MCF 10A (cell line): ENCODE measurements around the gene ATG5. TPM values are rescaled to one million over a fixed set of nuclear protein-coding genes. Genes with fewer than 3 reads are reported as not detected.

Experiments used
- BruUV-seq: library from RNA; stranded (reverse); fragments of 400-500 nt; replicated peaks from 2 replicates; lab custom pipeline; 2021; lab: Mats Ljungman, UMichigan
- CTCF ChIA-PET: fragments of 300-600 bp; sonication (Branson Sonifier 250); formaldehyde crosslinking; extraction: SDS; loops from one replicate; lab custom pipeline; 2021; ENCODE audit warnings: antibody characterized with exemption, inconsistent platforms; lab: Yijun Ruan, JAX
- POLR2A ChIA-PET: fragments of 300-600, 350-650 bp; sonication (Branson Sonifier 250); formaldehyde crosslinking; extraction: SDS; loops from one replicate; lab custom pipeline; 2020; ENCODE audit warnings: antibody characterized with exemption, inconsistent platforms; lab: Yijun Ruan, JAX
- DNase-seq: peaks from one replicate; pipeline ENCODE4 v3.0.0-alpha.2; 2018; ENCODE audit not compliant: unreplicated experiment
- H3K27ac Mint-ChIP-seq: one replicate; pipeline ENCODE4 v1.8.0; 2022; ENCODE audit warnings: mild to moderate bottlenecking, low read depth, mixed read lengths; ENCODE audit not compliant: unreplicated experiment
- H3K27me3 Mint-ChIP-seq: one replicate; pipeline ENCODE4 v1.8.0; 2022; ENCODE audit warnings: mixed read lengths; ENCODE audit not compliant: insufficient read depth, unreplicated experiment
- H3K36me3 Mint-ChIP-seq: one replicate; pipeline ENCODE4 v1.8.0; 2022; ENCODE audit warnings: mild to moderate bottlenecking, moderate library complexity, mixed read lengths; ENCODE audit not compliant: insufficient read depth, unreplicated experiment
- H3K4me1 Mint-ChIP-seq: one replicate; pipeline ENCODE4 v1.8.0; 2022; ENCODE audit warnings: mixed read lengths; ENCODE audit not compliant: insufficient read depth, unreplicated experiment
- H3K4me3 Mint-ChIP-seq: one replicate; pipeline ENCODE4 v1.8.0; 2022; ENCODE audit warnings: mild to moderate bottlenecking, moderate library complexity, mixed read lengths; ENCODE audit not compliant: unreplicated experiment
- H3K9me3 Mint-ChIP-seq: one replicate; pipeline ENCODE4 v1.8.0; 2022; ENCODE audit warnings: mixed read lengths; ENCODE audit not compliant: unreplicated experiment
- CTCF ChIP-seq: fragments of 200-600 bp; IDR thresholded peaks from one replicate; pipeline ENCODE4 v1.8.0; 2022; ENCODE audit warnings: antibody characterized with exemption, mild to moderate bottlenecking; ENCODE audit not compliant: unreplicated experiment
- intact Hi-C: fragments of 100-400 bp; cut with micrococcal nuclease; formaldehyde crosslinking; loops from 2 replicates; pipeline ENCODE4 v1.14.1; 2022
- total RNA-seq: library from RNA; stranded (reverse); gene quantifications from 2 replicates; pipeline ENCODE4 v1.2.3, GENCODE V29; 2022

ATG5 gene
- total RNA-seq, 1 experiment from 2014 or later = 33.3 TPM

- H3K9me3 Mint-ChIP-seq = peaks cover 3% of the 10 kb centered on the region
- peak; percentile 57 for DNase-seq
- no TSS peak for BruUV-seq
- H3K27ac Mint-ChIP-seq = peak overlapping the region; percentile 66
- ChIA-PET POLR2A (interaction anchor here (0.5 to 3.1 kb wide), 5 partner anchors 8 to 679 kb away, joined by 3 to 28 read pairs (median 3); no protein-coding TSS in a partner anchor), CTCF (interaction anchor here (0.5 to 2.4 kb wide), 7 partner anchors 11 to 534 kb away, joined by 3 to 7 read pairs (median 3); no protein-coding TSS in a partner anchor)
- TF ChIP-seq CTCF = no peak
- H3K36me3 Mint-ChIP-seq = peaks cover 13% of the 10 kb centered on the region
- H3K27me3 Mint-ChIP-seq = no peaks in the 10 kb centered on the region
- peaks cover 16% of the 10 kb centered on the region for H3K4me1 Mint-ChIP-seq
- intact Hi-C loops = no loop called here
- no peak overlapping the region for H3K4me3 Mint-ChIP-seq
Observed at GRCh38 chr6:106181664-106182418, 143.7 kb downstream of the ATG5 start.

- Mint-ChIP-seq H3K27me3 (no peaks in the 10 kb centered on the region), H3K4me1 (peaks cover 16% of the 10 kb centered on the region), H3K36me3 (peaks cover 13% of the 10 kb centered on the region), H3K9me3 (peaks cover 7% of the 10 kb centered on the region), H3K27ac (no peak overlapping the region), H3K4me3 (no peak overlapping the region)
- CTCF ChIA-PET = interaction anchor here (0.5 kb wide), 1 partner anchor 10 kb away, joined by 3 read pairs; no protein-coding TSS in a partner anchor
- BruUV-seq = no TSS peak
- no peak for TF ChIP-seq CTCF
- no peak for DNase-seq
- POLR2A ChIA-PET = interaction anchor here (0.7 kb wide), 1 partner anchor 14 kb away, joined by 3 read pairs; no protein-coding TSS in a partner anchor
- intact Hi-C loops = no loop called here
Observed at GRCh38 chr6:106180208-106180607, 145.4 kb downstream of the ATG5 start.

GRCh38 chr6:106178900-106179299, 146.7 kb downstream of the ATG5 start:
- Mint-ChIP-seq H3K4me1 (peaks cover 16% of the 10 kb centered on the region), H3K27me3 (no peaks in the 10 kb centered on the region), H3K27ac (no peak overlapping the region), H3K4me3 (no peak overlapping the region), H3K36me3 (peaks cover 13% of the 10 kb centered on the region), H3K9me3 (peaks cover 7% of the 10 kb centered on the region)
- no peak for TF ChIP-seq CTCF
- intact Hi-C loops = no loop called here
- ChIA-PET CTCF (interaction anchor here (0.9 kb wide), 1 partner anchor 11 kb away, joined by 4 read pairs; no protein-coding TSS in a partner anchor), POLR2A (interaction anchor here (0.7 to 1.1 kb wide), 2 partner anchors 14 to 87 kb away, joined by 3 to 4 read pairs; no protein-coding TSS in a partner anchor)
- no TSS peak for BruUV-seq
- no peak for DNase-seq

GRCh38 chr6:106177786-106178185, 147.8 kb downstream of the ATG5 start:
- H3K27ac Mint-ChIP-seq = no peak overlapping the region
- BruUV-seq = no TSS peak
- peaks cover 16% of the 10 kb centered on the region for H3K4me1 Mint-ChIP-seq
- CTCF ChIA-PET = interaction anchor here (0.6 to 0.9 kb wide), 3 partner anchors 10 to 638 kb away, joined by 3 to 4 read pairs (median 3); no protein-coding TSS in a partner anchor
- H3K36me3 Mint-ChIP-seq = peaks cover 13% of the 10 kb centered on the region
- H3K9me3 Mint-ChIP-seq = peaks cover 8% of the 10 kb centered on the region
- intact Hi-C loops = no loop called here
- POLR2A ChIA-PET = interaction anchor here (0.5 to 1.1 kb wide), 4 partner anchors 10 to 576 kb away, joined by 3 to 5 read pairs (median 4); no protein-coding TSS in a partner anchor
- no peaks in the 10 kb centered on the region for H3K27me3 Mint-ChIP-seq
- H3K4me3 Mint-ChIP-seq = no peak overlapping the region
- DNase-seq = no peak
- no peak for TF ChIP-seq CTCF
